SK-N-SH treated with all-trans-retinoic acid at 6 μM for 48 hours (cell line): ENCODE results near the gene SLC18A2.

Experiments
- RARB ChIP-seq: fragments of 250-450 bp; sonication (Bioruptor Pico); IDR thresholded peaks from 2 replicates; pipeline ENCODE4 v1.8.0; 2021; ENCODE audit warnings: mild to moderate bottlenecking, moderate library complexity
- SNAI2 ChIP-seq: fragments of 250-450 bp; sonication (Bioruptor Pico); IDR thresholded peaks from 2 replicates; pipeline ENCODE4 v1.5.0; 2020; ENCODE audit warnings: mild to moderate bottlenecking, moderate library complexity
- TCF4 ChIP-seq: fragments of 250-450 bp; sonication (Bioruptor Pico); IDR thresholded peaks from 2 replicates; pipeline ENCODE4 v1.8.0; 2021; ENCODE audit warnings: mild to moderate bottlenecking, moderate library complexity, borderline replicate concordance
- ZC3H10 ChIP-seq: fragments of 250-450 bp; sonication (Bioruptor Pico); IDR thresholded peaks from 2 replicates; pipeline ENCODE4 v1.5.1; 2021; ENCODE audit warnings: mild to moderate bottlenecking, moderate library complexity
- TF ChIP-seq, protein P1 (sequence below): fragments of 250-450 bp; sonication (Bioruptor Pico); IDR thresholded peaks from 2 replicates; pipeline ENCODE4 v1.8.0; 2020; ENCODE audit warnings: mild to moderate bottlenecking, moderate library complexity, borderline replicate concordance

DNA sequence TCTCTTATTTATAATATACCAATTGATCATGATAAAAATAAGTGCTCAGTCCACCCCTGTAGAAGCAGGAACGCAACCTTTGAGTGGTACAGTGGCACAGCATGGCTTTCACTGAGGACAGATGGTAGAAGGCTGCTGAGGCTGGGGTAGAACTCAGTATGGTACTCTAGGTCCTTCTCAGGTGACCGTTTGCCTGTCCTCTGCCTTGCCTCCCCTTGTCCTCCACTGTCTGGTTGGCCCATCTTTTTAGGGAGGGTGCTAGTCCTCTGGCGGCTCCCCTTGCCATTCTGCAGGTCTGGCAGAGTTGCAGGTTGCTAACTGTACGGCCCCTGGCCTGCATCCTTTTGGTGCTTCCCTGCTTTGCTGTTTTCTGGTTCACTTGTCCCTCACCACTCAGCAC lies 27.3 kb downstream of the SLC18A2 start:
- TF ChIP-seq, protein P1, sequence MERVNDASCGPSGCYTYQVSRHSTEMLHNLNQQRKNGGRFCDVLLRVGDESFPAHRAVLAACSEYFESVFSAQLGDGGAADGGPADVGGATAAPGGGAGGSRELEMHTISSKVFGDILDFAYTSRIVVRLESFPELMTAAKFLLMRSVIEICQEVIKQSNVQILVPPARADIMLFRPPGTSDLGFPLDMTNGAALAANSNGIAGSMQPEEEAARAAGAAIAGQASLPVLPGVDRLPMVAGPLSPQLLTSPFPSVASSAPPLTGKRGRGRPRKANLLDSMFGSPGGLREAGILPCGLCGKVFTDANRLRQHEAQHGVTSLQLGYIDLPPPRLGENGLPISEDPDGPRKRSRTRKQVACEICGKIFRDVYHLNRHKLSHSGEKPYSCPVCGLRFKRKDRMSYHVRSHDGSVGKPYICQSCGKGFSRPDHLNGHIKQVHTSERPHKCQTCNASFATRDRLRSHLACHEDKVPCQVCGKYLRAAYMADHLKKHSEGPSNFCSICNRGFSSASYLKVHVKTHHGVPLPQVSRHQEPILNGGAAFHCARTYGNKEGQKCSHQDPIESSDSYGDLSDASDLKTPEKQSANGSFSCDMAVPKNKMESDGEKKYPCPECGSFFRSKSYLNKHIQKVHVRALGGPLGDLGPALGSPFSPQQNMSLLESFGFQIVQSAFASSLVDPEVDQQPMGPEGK (CRISPR knock-in tag): no peak
- TF ChIP-seq TCF4 (CRISPR knock-in tag): no peak
- no peak for TF ChIP-seq SNAI2 (CRISPR knock-in tag)
- no peak for TF ChIP-seq RARB (CRISPR knock-in tag)
- TF ChIP-seq ZC3H10 (CRISPR knock-in tag): no peak
